Fibroblast of lung (primary cell): ENCODE results near the gene UGGT2. TPM values are rescaled to one million over a fixed set of nuclear protein-coding genes. Genes with fewer than 3 reads are reported as not detected.

Source experiments
- DNase-seq, 2 donors: peaks; one replicate each; pipeline versions ENCODE4 v3.0.0 to v3.0.0-alpha.2; 2010; ENCODE audit warnings: low read depth in 2 of 2
- H2AFZ ChIP-seq: 2 replicates; pipeline ENCODE4 v1.5.1; 2012; ENCODE audit warnings: low read length, control low read depth, inconsistent platforms
- H3K27ac ChIP-seq: 2 replicates; pipeline ENCODE4 v1.5.1; 2011; ENCODE audit warnings: low read length, control low read depth; ENCODE audit not compliant: insufficient read depth
- H3K27me3 ChIP-seq: 2 replicates; pipeline ENCODE4 v1.5.1; 2011; ENCODE audit warnings: mild to moderate bottlenecking, low read length; ENCODE audit not compliant: control insufficient read depth, insufficient read depth
- H3K36me3 ChIP-seq: 2 replicates; pipeline ENCODE4 v1.5.1; 2011; ENCODE audit warnings: low read length; ENCODE audit not compliant: control insufficient read depth, insufficient read depth
- H3K4me1 ChIP-seq: 2 replicates; pipeline ENCODE4 v1.5.1; 2011; ENCODE audit warnings: low read length; ENCODE audit not compliant: control insufficient read depth, insufficient read depth; ENCODE audit errors: extremely low read depth
- H3K4me2 ChIP-seq: 2 replicates; pipeline ENCODE4 v1.5.1; 2011; ENCODE audit warnings: low read length, control low read depth; ENCODE audit not compliant: insufficient read depth; ENCODE audit errors: extremely low read depth
- H3K4me3 ChIP-seq, 4 experiments: fragments of 200-600 bp in 1 of 4; sonication (generic) in 1 of 4; replicated peaks in 1 of 4; 2 replicates each; pipeline ENCODE4 v1.5.1; 2011 to 2016; ENCODE audit warnings: low read length in 4 of 4, low read depth in 3 of 4, mild to moderate bottlenecking in 3 of 4, control low read depth in 2 of 4, inconsistent platforms in 1 of 4, mixed read lengths in 1 of 4; ENCODE audit not compliant: insufficient read depth in 1 of 4; ENCODE audit errors: control extremely low read depth in 1 of 4
- H3K79me2 ChIP-seq: 2 replicates; pipeline ENCODE4 v1.5.1; 2012; ENCODE audit warnings: mild to moderate bottlenecking, low read length, inconsistent platforms; ENCODE audit not compliant: control insufficient read depth, insufficient read depth
- H3K9ac ChIP-seq: 2 replicates; pipeline ENCODE4 v1.5.1; 2011; ENCODE audit warnings: mild to moderate bottlenecking, low read length, control low read depth; ENCODE audit not compliant: insufficient read depth
- H3K9me3 ChIP-seq: 2 replicates; pipeline ENCODE4 v1.5.1; 2012; ENCODE audit warnings: low read depth, low read length; ENCODE audit not compliant: control insufficient read depth, insufficient read depth
- H4K20me1 ChIP-seq: 2 replicates; pipeline ENCODE4 v1.5.1; 2011; ENCODE audit warnings: low read length; ENCODE audit not compliant: control insufficient read depth, insufficient read depth; ENCODE audit errors: extremely low read depth
- CTCF ChIP-seq, 2 donors: IDR thresholded peaks in 1 of 2; conservative IDR thresholded peaks in 1 of 2; 1 replicate in 1 of 2; 2 replicates in 1 of 2; pipeline ENCODE4 v1.5.1; 2011 to 2012; ENCODE audit warnings: low read length in 2 of 2, control low read depth in 1 of 2, inconsistent platforms in 1 of 2, low read depth in 1 of 2, mild to moderate bottlenecking in 1 of 2
- EZH2 ChIP-seq: IDR thresholded peaks from 2 replicates; pipeline ENCODE4 v1.5.1; 2012; ENCODE audit warnings: low read length, control low read depth, mild to moderate bottlenecking; ENCODE audit errors: missing control alignments
- polyA plus RNA-seq, 2 donors: library from polyadenylated mRNA; depleted of rRNA in 1 of 2; stranded (reverse) in 1 of 2; unstranded in 1 of 2; fragments of >200 nt; gene quantifications; 2 replicates each; pipeline ENCODE4 v1.2.1, GENCODE V29; 2011 to 2012; ENCODE audit warnings: missing spikeins in 1 of 2
- total RNA-seq: library from RNA; depleted of rRNA; stranded (reverse); fragments of >200 nt; gene quantifications from 2 replicates; pipeline ENCODE4 v1.2.1, GENCODE V29; 2014

UGGT2 gene
- total and polyA plus RNA-seq, 2 donors (not counting 1 experiment from before 2014, with no cell fraction given), result 26.3 to 47.2 TPM

- TF ChIP-seq EZH2 (no peak), CTCF (conservative IDR thresholded peaks at IDR 0.05 in 1 of 2, IDR thresholded peaks at IDR 0.05 in 1 of 2; ENCODE audit: low read depth in 1 of 2, low read length in 2 of 2) (no peak)
- no peak overlapping the region for H3K27ac ChIP-seq
- H3K4me2 ChIP-seq, result no peak overlapping the region
- no peak overlapping the region for H2AFZ ChIP-seq
- peak in 1 of 2 donors; percentile 19 for DNase-seq
- H3K79me2 ChIP-seq, result no peaks in the 10 kb centered on the region
- H4K20me1 ChIP-seq, result no peaks in the 10 kb centered on the region
- H3K9ac ChIP-seq, result no peak overlapping the region
- H3K36me3 ChIP-seq, result no peaks in the 10 kb centered on the region
- no peaks in the 10 kb centered on the region for H3K9me3 ChIP-seq
- H3K4me3 ChIP-seq, result no peak overlapping the region
- no peaks in the 10 kb centered on the region for H3K27me3 ChIP-seq
- H3K4me1 ChIP-seq, result no peaks in the 10 kb centered on the region
Observed at GRCh38 chr13:95797016-95797415, 256.2 kb downstream of the UGGT2 start.

- no peaks in the 10 kb centered on the region for H3K4me1 ChIP-seq
- H4K20me1 ChIP-seq, result no peaks in the 10 kb centered on the region
- TF ChIP-seq CTCF (conservative IDR thresholded peaks at IDR 0.05 in 1 of 2, IDR thresholded peaks at IDR 0.05 in 1 of 2; ENCODE audit: low read depth in 1 of 2, low read length in 2 of 2), result no peak
- TF ChIP-seq EZH2, result no peak
- peaks cover 2% of the 10 kb centered on the region for H3K36me3 ChIP-seq
- H3K27me3 ChIP-seq, result no peaks in the 10 kb centered on the region
- H3K9ac ChIP-seq, result no peak overlapping the region
- no peak overlapping the region for H3K27ac ChIP-seq
- no peak for DNase-seq
- H3K79me2 ChIP-seq, result no peaks in the 10 kb centered on the region
- H3K4me2 ChIP-seq, result no peak overlapping the region
- no peaks in the 10 kb centered on the region for H3K9me3 ChIP-seq
- H2AFZ ChIP-seq, result no peak overlapping the region
- no peak overlapping the region for H3K4me3 ChIP-seq
Observed at GRCh38 chr13:95793781-95794180, 259.4 kb downstream of the UGGT2 start.

GRCh38 chr13:95793018-95793555, 260.1 kb downstream of the UGGT2 start:
- Histone ChIP-seq H4K20me1 (no peaks in the 10 kb centered on the region), H2AFZ (no peak overlapping the region), H3K9ac (no peak overlapping the region), H3K79me2 (no peaks in the 10 kb centered on the region), H3K36me3 (peaks cover 2% of the 10 kb centered on the region), H3K9me3 (no peaks in the 10 kb centered on the region), H3K4me1 (no peaks in the 10 kb centered on the region), H3K4me3 (no peak overlapping the region), H3K4me2 (no peak overlapping the region), H3K27me3 (no peaks in the 10 kb centered on the region), H3K27ac (no peak overlapping the region)
- peak in 1 of 2 donors; percentile 40 for DNase-seq
- TF ChIP-seq CTCF (conservative IDR thresholded peaks at IDR 0.05 in 1 of 2, IDR thresholded peaks at IDR 0.05 in 1 of 2; ENCODE audit: low read depth in 1 of 2, low read length in 2 of 2), result no peak
- no peak for TF ChIP-seq EZH2
